Kidney epithelial cell (primary cell): ENCODE data around the gene TAF4B. TPM values are rescaled to one million over a fixed set of nuclear protein-coding genes. Genes with fewer than 3 reads are reported as not detected.
"Not testable (repeated sequence)": the region's sequence is repeated elsewhere in the genome, so short reads cannot be mapped to it uniquely, and the experiment has no call there.

Source experiments
- DNase-seq: peaks from one replicate; pipeline ENCODE4 v3.0.0-alpha.2; 2010; ENCODE audit warnings: low read depth
- H3K27me3 ChIP-seq: 2 replicates; pipeline ENCODE4 v1.6.0; 2011; ENCODE audit warnings: low read length; ENCODE audit not compliant: control insufficient read depth, insufficient read depth
- H3K36me3 ChIP-seq: 2 replicates; pipeline ENCODE4 v1.5.1; 2011; ENCODE audit warnings: low read length; ENCODE audit not compliant: control insufficient read depth, insufficient read depth
- H3K4me3 ChIP-seq: 2 replicates; pipeline ENCODE4 v1.5.1; 2011; ENCODE audit warnings: low read depth, mild to moderate bottlenecking, control low read depth, low read length
- CTCF ChIP-seq: IDR thresholded peaks from 2 replicates; pipeline ENCODE4 v1.5.1; 2011; ENCODE audit warnings: mild to moderate bottlenecking, moderate library complexity, low read length, control low read depth, inconsistent platforms; ENCODE audit not compliant: insufficient read depth, poor library complexity, severe bottlenecking
- total RNA-seq: library from RNA; depleted of rRNA; stranded (reverse); fragments of >200 nt; gene quantifications from 2 replicates; pipeline ENCODE4 v1.2.3, GENCODE V29; 2015

The TAF4B gene
- total RNA-seq, 1 donor from 2014 or later = 6.9 TPM

- no peak for DNase-seq
- Histone ChIP-seq H3K36me3 (no peaks in the 10 kb centered on the region), H3K4me3 (no peak overlapping the region), H3K27me3 (no peaks in the 10 kb centered on the region)
- TF ChIP-seq CTCF = no peak
These were observed 208.6 kb downstream of the TAF4B start for GRCh38 chr18:26434887-26435286.

- DNase-seq = no peak
- TF ChIP-seq CTCF = no peak
- Histone ChIP-seq H3K4me3 (no peak overlapping the region), H3K36me3 (no peaks in the 10 kb centered on the region), H3K27me3 (no peaks in the 10 kb centered on the region)
These were observed 209.3 kb downstream of the TAF4B start for GRCh38 chr18:26435415-26436095.

GRCh38 chr18:26436176-26437051, 210.2 kb downstream of the TAF4B start:
- Histone ChIP-seq H3K36me3 (no peaks in the 10 kb centered on the region), H3K4me3 (no peak overlapping the region), H3K27me3 (no peaks in the 10 kb centered on the region)
- DNase-seq = peak; percentile 84
- TF ChIP-seq CTCF = no peak

GRCh38 chr18:26437634-26438033, 211.4 kb downstream of the TAF4B start:
- H3K4me3 ChIP-seq, DNase-seq, H3K36me3 ChIP-seq, H3K27me3 ChIP-seq: not testable (repeated sequence)

- no peak overlapping the region for H3K4me3 ChIP-seq
- no peaks in the 10 kb centered on the region for H3K27me3 ChIP-seq
- no peak for TF ChIP-seq CTCF
- no peak for DNase-seq
- no peaks in the 10 kb centered on the region for H3K36me3 ChIP-seq
These were observed 212.7 kb downstream of the TAF4B start for GRCh38 chr18:26438980-26439379.

- no peak for TF ChIP-seq CTCF
- H3K4me3 ChIP-seq = no peak overlapping the region
- no peaks in the 10 kb centered on the region for H3K27me3 ChIP-seq
- no peaks in the 10 kb centered on the region for H3K36me3 ChIP-seq
- DNase-seq = no peak
These were observed 213.3 kb downstream of the TAF4B start for GRCh38 chr18:26439537-26439936.
